GM21528 (cell line): ENCODE data around the gene SH2D3C.
A peak's percentile ranks its signal among the peaks of the same experiment; 100 is the strongest.
"Not testable (repeated sequence)": the region's sequence is repeated elsewhere in the genome, so short reads cannot be mapped to it uniquely, and the experiment has no call there.

Experiments
- ATAC-seq: cut with Tn5 transposase; IDR thresholded peaks from one replicate; pipeline ENCODE4 v1.9.1; 2021; ENCODE audit warnings: mild to moderate bottlenecking, moderate library complexity; ENCODE audit not compliant: unreplicated experiment, low FRiP score

Gene SH2D3C

DNA sequence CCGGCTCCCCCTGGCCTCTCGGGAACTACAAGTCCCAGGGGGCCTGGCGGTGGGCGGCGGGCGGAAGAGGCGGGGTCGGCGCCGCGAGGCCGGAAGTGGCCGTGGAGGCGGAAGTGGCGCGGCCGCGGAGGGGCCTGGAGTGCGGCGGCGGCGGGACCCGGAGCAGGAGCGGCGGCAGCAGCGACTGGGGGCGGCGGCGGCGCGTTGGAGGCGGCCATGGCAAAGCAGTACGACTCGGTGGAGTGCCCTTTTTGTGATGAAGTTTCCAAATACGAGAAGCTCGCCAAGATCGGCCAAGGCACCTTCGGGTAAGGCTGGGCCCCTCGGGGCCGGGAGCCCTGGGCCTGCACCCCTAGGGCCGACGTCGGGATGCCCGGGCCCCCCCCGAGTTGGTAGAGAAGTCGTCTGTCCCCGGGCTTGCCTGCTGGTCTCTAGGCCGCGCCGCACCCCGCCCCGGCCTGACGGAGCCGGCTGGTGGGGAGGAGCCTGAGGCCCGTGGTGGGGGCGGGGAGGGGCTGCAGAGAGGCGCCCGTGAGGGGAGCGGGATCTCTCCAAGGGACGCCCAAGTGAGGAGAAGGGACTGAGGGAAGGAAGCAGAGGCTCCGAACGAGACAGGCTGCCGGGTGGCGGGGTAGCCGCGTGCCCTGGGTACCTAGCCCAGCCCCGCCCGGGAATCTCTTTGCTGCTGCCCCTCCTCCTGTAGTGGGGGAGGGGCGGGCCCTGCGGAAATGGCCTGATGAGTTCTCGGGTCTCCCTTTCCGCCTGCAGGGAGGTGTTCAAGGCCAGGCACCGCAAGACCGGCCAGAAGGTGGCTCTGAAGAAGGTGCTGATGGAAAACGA lies 7.7 kb upstream of the SH2D3C start, which contains the start of gene CDK9:
Gene CDK9, plus strand, starts transcription at position 102 of the 840 bp plus-strand sequence. Its CDS starts 115 bp downstream, at position 217.
- peak; percentile 60 for ATAC-seq

GRCh38 chr9:127785023-127785932 lies 6.8 kb upstream of the SH2D3C start:
- peak; percentile 43 for ATAC-seq

DNA sequence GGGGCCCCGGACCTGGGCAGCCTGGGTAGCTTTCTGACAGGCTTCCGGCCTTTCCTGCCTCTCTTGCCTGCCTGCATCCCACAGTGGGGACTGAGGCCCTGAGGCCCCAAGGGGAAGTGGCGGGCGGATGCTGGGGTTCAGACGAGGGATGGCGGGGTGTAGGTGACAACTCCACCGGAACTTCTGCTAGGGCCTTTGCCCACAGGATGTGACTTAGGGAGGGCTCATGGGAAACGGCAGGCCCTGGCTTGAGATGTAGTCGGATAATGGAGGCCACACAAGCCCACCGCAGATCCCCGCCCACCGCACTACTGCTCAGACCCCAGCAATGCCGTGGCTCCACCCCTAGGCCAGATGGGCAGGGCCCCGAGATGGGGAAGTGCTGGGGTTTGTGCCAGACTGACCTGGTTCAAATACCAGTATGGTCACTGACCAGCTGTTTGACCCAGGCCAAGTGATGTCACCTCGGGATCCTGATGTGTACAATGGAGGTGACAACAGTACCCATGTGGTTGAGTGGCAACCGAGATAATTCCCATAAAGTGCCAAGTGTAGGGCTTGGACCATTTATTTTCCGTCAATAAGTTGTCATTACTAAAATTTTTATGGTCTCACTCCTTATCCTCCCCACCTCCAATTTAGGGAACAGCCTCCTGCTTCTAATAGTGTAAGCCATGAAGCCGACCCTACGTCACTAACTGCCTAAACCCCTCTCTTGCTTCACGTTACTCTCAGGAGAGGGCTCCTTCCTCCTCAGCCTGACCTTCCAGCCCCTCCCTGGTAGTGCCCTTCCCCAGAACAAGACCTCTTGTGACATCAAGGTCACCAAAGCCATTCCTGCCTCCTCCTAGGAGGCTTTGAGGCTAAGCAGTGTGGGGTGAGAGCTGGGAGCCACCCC lies 4.9 kb upstream of the SH2D3C start:
- ATAC-seq: no peak

- no peak for ATAC-seq
These were observed 3.3 kb upstream of the SH2D3C start for GRCh38 chr9:127781806-127782205.

GRCh38 chr9:127780909-127781308 lies 2.4 kb upstream of the SH2D3C start:
- not testable (repeated sequence) for ATAC-seq

DNA sequence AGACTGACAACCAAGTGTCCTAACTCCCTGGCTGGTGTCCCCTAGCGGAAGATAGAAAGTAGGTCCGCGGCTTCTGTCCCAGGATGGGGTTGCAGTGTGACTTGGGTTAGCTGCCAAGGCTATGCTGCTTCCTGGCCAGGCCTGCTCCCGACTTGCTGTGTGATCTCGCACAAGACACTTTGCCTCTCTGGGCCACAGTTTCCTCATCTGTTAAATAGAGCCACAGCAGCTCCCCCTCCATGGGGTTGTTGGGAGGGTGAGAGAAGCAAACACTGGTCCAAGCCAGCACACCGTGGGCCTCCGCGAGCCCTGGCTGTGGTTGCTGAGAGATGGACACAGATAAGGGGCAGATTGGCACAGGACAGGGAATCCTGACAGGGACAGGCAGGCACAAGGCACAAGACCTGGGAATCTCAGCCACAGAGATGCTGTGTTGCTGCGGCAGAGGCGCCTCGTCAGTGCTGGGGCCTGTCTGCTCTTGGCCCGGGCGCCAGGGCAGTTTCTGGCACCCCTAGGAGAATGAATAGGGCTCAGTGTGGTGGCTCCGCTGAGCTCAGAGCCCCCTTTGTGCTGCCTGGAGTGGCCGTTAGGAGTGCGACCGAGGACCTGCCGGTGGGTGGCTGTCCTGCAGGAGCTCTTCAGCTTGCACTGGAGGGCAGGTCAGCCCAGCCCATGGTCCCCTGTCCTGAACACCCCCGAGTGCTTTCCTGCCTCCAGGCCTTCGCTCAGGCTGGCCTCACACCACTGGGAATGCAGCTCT lies 1.8 kb upstream of the SH2D3C start:
- no peak for ATAC-seq

GRCh38 chr9:127779136-127779981 lies 893 bp upstream of the SH2D3C start:
- ATAC-seq: peak; percentile 32

GRCh38 chr9:127777368-127777980 lies 992 bp downstream of the SH2D3C start:
- no peak for ATAC-seq

GRCh38 chr9:127776924-127777289 lies 1.6 kb downstream of the SH2D3C start:
- no peak for ATAC-seq

- ATAC-seq: no peak
These were observed 2.1 kb downstream of the SH2D3C start for GRCh38 chr9:127776195-127776923.

- no peak for ATAC-seq
These were observed 4.5 kb downstream of the SH2D3C start for GRCh38 chr9:127773981-127774380.

GRCh38 chr9:127773272-127773671 lies 5.2 kb downstream of the SH2D3C start:
- ATAC-seq: no peak

DNA sequence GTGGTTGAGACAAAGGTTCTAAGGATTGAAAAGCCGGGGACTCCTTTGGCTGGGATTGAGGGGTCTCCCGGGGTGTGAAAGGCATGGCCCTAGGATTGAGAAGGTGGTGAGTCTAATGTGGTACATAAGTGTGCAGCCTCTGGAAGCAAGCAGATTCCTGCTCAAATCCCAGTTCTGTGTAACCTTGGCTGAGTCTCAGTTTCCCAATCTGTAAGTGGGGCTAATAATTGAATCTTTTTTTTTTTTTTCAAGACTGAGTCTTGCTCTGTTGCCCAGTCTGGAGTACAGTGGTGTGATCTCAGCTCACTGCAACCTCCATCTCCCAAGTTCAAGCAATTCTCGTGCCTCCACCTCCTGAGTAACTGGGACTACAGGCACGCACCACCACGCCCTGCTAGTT lies 5.9 kb downstream of the SH2D3C start:
- no peak for ATAC-seq

DNA sequence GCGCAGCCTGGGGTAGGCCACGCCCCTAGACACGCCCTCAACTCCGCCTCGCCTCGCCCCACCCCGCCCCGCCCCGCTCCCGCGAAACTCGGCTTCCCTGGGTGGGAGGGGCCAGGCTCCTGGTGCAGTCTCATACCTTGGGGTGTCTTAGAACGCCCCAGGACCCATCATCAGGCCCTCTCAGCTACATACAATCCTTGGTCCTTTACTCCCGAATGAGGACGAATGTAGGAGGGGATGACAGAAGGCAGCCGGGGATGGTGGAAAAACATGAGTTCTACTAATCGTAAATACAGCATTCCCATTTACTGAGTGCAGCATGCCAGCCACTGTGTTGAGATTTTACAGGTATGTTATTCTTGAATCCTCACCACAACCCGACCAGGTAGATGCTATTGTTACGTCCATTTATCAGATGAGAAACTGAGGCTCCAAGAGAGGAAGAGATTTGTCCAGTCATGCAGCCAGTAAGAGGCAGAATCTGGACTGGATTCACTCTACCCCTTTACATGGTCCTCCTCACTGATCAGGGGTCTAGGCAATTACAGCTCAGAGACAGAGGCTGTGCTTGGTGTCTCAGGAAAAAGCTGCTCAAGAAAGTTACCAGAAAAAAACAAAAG lies 6.8 kb downstream of the SH2D3C start:
- no peak for ATAC-seq

DNA sequence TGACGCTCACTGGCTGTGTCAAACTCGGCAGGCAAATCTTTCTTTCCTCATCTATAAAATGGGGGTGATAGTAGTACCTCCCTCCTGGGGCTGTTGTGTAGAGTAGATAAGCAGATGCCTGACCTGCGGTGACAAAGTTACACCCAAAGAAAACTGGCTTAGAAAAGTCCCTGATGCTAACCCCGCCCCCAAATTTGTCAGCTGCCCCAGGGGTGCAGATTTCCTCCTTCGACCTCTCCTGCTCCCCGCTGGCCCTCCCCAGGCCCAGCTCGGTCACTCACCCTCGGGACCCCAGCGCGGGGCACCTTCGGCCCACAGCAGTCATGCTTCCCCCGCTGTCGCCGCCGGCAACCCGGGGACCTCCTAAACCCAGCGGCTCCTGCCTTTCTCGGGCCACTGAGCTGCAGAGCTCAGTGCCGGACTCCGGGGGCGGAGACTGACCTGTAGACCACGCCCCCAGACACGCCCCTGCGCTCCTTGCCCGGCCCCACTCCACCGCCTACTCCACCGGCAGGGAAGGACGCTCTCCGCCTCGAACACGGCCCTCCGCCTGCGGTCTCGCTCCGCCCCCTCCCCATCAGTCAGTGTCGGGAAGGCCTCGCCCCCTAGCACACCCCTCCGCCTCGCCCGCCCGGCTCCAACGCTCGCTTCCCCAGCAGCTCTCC lies 7.4 kb downstream of the SH2D3C start:
- peak; percentile 85 for ATAC-seq

- ATAC-seq: no peak
These were observed 7.9 kb downstream of the SH2D3C start for GRCh38 chr9:127770583-127770904.
